Activated naive CD4-positive, alpha-beta T cell treated with Interleukin-2 at 50 U/mL for 16 hours (primary cell): ENCODE measurements around the gene FAM156B.
A peak's percentile ranks its signal among the peaks of the same experiment; 100 is the strongest.
"Not testable (repeated sequence)": the region's sequence is repeated elsewhere in the genome, so short reads cannot be mapped to it uniquely, and the experiment has no call there.

ENCODE experiments used
- DNase-seq: peaks from one replicate; pipeline ENCODE4 v3.0.0-alpha.2; 2020

Gene FAM156B

DNA sequence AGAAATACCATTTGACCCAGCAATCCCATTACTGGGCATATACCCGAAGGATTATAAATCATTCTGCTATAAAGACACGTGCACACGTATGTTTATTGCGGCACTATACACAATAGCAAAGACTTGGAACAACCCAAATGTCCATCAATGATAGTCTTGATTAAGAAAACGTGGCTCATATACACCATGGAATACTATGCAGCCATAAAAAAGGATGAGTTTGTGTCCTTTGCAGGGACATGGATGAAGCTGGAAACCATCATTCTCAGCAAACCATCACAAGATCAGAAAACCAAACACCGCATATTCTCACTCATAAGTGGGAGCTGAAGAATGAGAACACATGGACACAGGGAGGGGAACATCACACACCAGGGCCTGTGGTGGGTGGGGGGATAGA, 33.1 kb downstream of the FAM156B start:
- DNase-seq: not testable (repeated sequence)

DNA sequence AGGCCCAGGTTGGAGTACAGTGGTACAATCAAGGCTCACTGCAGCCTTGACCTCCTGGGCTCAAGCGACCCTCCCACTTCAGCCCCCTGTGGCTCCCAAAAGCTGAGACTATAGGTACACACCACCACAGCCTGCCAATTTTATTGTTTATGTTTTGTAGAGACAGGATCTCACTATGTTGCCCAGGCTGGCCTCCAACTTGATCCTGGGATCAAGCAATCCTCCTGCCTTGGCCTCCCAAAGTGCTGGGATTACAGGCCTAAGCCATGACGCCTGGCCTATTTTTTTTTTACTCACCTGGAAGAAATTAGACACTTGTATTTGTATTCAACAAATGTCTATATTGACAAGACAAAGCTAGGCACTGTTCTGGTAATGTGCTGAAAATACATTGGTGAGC, 36.1 kb downstream of the FAM156B start:
- DNase-seq: no peak

DNA sequence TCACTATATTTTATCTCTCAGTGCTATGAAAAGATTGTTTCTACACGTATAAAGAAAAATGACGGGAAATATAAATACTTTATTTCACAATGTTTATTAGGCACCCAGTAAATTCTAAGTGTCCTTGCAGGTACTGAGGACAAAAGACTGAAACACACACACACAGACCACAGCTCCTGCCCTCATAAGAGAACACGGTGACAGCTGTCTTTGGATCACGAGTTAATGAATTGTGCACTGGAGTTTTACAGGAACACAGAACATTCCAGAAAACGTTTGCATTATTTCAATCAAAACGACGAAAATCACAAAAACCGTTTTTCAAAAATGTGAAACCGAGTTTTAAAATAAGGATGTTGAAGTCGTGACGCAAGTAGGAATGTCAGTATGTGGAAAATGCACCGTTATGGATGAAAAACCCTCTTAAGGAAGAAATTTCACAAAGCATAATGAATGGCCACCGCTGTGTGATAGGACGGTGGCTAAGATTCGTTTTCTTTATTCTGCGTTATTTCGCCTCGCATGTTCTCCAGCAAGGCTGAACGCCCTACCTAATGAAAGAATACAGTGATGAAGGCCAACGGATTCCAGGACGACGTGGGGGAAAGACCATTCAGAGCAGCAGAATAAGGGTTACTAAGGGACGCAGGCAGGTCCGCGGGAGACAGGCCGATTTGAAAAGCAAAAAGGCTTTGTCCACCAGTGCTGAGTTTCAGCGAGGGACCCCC, 37.0 kb downstream of the FAM156B start:
- DNase-seq: no peak

DNA sequence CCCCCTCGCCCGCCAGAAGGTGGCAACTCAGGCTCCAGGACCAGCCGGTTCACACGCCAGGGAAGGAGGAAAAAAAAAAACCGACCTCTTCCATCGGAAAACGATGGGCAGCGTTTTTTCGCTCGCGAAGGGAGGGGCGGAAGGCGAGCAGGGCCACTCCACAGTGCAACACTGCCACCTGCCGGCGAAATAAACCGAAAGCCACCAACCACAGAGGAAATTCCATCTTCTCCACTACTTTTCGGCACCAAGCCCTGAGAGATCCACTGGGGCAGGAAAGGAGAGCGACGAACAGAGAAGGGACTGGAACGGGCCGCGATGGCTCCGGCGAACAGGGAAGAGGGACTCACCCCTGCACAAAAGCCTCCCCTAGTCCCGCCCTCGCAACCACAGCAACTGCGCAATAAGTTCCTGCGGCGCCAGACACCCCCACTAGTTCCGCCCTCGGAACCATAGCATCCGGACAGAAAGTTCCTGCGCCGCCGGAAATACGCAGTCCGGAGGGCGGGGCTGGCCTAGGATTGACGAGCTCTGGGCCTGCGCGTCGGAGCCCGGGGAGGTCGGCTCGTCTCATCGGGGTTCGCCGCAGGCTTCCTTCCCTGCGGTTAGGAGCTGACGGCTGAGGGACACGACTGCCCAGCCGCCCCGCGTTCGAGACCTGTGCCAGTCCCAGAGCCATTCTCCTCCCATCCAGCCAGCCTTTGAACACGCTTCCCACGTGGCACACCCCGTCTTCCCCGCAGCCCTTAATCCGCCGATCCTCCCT, 37.8 kb downstream of the FAM156B start:
- DNase-seq: peak; percentile 90

DNA sequence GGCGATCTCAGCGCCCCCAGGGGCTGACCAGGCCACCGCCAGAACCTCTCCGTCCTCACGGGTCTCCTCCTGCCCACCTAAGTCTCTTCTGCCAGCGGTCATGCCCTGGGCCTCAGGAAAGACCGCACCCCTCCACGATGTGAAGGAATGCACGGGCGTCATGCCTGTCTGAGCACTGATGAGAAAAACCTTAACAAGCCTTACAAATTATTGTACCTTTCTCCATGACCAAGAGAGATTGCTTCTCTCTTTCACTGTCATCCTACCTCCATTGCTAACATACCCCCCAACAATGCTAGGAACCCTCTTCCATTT, 38.3 kb downstream of the FAM156B start:
- DNase-seq: not testable (repeated sequence)

DNA sequence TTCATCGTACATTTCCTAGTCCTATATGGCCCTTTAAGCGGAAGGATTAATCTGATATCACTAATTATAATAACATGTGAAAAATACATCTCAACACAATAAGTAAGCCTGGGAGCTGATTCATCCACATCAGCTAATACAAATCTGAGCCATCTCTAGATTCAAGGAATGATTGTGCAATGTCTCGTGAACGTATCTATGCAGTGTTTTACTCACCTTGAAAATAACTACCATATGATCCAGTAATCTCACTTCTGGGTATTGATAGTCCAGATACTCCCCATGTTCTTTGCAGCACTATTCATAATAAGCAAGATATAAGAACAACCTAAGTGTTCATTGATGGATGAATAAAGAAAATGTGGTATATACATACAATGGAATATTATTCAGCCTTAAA, 43.6 kb downstream of the FAM156B start:
- DNase-seq: not testable (repeated sequence)

DNA sequence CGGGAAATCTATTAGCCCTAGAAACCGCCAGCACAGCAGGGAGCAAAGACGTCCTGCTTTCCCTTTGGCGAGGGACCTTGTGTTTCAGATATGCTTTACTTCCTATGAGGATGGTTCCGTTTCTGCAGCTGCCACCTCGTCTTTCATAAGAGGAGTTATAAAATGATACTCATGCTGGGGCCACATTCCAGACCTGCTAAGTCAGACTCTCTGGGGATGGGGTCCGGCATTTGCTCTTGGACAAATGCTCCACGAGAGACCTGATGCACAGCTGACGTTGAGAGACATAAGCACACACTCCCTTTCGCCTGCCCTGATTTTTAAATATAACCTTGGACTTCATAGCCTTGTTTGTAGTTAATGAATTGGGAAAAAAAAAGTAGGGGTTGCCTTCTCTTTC, 44.6 kb downstream of the FAM156B start:
- DNase-seq: not testable (repeated sequence)

DNA sequence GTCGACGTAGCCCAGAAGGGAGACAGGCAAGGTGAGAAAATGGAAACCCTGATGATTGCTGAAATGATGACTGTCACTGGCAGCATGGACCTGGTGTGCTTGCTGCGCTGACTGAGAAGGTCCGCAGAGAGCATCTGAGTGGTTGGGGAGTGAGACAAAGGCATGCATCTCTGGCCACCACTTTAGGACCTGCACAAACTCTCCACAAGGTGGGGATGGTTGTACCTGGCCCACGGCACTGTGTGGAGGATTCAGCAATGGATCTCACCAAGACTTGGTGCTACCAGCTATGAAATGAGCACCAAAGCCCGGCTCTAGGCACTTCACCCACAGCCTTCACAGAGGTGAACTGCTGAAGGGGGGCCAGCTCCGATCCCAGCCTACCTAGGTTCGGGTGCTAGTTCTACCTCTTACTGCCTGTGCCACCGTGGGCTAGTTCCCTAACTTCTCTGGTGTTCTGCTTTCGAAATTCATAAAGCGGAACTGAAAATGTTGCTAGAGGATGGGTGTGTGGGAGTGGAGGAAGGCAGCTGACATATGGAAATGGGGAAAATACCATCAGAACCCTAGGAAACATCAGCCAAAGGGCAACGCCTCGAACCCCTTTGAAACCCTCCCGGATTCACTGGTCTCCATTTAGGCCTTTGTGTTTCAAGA, 48.8 kb downstream of the FAM156B start:
- not testable (repeated sequence) for DNase-seq

DNA sequence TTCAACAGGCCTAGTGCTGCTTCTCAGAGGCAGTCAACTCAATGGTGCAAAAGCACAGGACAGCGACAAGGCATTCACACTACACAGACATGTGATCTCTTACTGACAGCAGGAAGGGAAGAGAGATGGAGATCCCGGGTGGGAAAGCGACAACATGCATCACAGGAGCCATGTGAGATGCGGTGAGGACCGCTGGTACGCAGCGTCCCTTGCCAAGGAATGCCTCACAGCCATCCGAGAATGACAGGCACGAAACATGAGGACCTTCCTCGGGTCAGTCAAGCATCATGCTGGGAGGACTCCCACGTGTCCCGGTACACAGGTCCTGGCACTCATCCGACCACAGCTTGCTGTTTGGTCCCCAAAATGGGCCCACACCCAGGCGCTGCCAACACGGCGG, 50.4 kb downstream of the FAM156B start:
- DNase-seq: not testable (repeated sequence)

DNA sequence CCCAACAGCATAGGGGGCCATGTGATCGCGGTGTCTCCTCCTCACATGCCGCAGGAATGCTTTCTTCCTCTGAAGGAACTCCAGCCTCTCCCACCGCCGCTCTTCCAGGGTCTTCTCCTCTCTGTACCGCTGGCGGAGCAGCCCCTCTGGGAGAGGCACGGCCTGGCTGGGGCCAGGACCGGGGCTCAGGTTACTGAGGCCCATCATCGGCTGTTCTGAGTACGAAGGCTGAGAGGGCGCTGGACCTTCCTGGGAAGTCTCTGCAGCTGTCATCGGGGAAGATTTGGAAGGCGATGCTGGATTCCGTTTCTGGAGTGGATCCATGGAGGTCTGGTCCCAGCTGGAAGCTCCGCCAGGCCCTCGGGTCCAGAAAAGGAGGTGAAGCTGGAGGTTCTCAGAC, 51.1 kb downstream of the FAM156B start:
- DNase-seq: not testable (repeated sequence)

DNA sequence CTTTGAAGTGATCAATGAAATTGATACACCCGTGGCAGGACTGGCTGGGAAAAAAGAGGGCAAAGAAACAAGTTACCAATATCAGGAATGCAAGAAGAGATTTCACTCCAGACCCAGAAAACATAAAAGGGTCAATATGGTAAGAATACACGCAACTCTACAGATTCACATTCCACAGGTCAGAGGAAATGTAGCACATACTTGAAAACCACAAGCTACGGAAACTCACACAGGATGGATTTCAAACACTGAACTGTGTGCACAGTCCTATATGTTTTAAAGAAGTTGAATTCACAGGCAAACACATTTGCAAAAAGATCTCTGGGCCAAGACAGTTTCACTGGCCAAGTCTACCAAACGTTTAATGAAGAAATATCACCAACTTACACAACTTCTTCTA, 52.2 kb downstream of the FAM156B start:
- DNase-seq: not testable (repeated sequence)

DNA sequence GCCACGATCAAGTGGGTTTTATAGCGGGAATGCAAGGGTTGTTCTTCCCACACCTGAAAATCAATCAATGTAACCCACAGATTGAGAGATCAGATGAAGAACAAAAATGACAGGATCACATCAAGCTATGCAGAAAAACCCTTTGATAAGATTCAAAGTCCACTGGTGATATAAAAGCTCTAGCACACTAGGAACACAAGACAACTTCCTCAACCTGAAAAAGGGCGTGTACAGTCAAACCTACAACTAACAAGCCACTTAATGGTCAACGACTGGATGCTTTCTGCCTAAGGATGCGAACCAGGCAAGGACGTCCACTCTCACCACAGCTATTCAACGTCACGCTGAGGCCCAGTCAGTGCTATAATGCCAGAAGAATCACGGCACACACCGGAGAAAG, 52.8 kb downstream of the FAM156B start:
- DNase-seq: not testable (repeated sequence)
